GM19468 (cell line): ENCODE results near the gene NBPF4.
"Not testable (repeated sequence)": the region's sequence is repeated elsewhere in the genome, so short reads cannot be mapped to it uniquely, and the experiment has no call there.

Experiments used
- ATAC-seq: cut with Tn5 transposase; IDR thresholded peaks from one replicate; pipeline ENCODE4 v1.9.1; 2021; ENCODE audit warnings: mild to moderate bottlenecking, moderate library complexity, moderate number of reproducible peaks; ENCODE audit not compliant: unreplicated experiment; ENCODE audit errors: extremely low read depth

Gene NBPF4

DNA sequence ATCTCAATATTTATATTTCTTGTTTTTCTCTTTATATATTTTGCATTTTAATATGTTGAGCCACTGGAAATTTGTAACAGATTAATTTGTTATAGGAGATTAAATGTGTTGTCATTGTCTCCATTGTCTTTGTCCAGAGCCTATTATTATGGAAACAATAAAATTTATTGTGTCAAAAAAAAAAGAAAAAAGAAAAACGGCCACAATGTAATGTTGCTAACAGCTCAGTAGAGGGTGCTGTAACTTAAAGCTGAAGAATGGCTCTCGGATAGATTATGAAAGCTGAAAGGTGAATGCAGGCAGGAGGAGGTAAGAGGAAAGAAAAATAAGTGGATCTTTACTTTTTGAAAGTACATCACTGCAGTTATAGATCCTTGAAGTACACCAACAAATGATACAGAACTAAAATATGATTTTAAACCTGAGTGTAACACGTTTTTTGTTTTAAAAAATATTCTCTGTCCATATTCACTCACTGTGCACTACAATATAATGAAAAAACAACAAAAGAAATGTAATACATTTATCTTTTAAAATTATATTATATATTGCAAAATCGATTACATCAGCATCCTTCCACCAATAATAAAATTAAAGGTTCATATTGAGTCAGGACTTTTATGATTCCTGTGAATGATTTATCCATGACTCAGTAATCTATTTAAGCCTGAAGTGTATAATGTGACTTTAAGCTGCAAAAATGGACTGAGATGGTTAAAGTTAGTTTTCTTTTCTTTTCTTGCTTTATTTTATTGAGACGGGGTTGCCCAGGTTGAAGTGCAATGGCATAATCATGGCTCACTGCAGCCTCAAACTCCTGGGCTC lies 29.0 kb downstream of the NBPF4 start:
- ATAC-seq = not testable (repeated sequence)

GRCh38 chr1:108211014-108211413 lies 32.9 kb downstream of the NBPF4 start:
- ATAC-seq = no peak

GRCh38 chr1:108209456-108210108 lies 34.3 kb downstream of the NBPF4 start:
- ATAC-seq = no peak

- ATAC-seq = no peak
Observed at GRCh38 chr1:108208724-108209446, 35.0 kb downstream of the NBPF4 start.

- ATAC-seq = not testable (repeated sequence)
Observed at GRCh38 chr1:108203582-108203981, 40.3 kb downstream of the NBPF4 start.

GRCh38 chr1:108201687-108202086 lies 42.2 kb downstream of the NBPF4 start:
- no peak for ATAC-seq

GRCh38 chr1:108200687-108201051 lies 43.2 kb downstream of the NBPF4 start:
- no peak for ATAC-seq

DNA sequence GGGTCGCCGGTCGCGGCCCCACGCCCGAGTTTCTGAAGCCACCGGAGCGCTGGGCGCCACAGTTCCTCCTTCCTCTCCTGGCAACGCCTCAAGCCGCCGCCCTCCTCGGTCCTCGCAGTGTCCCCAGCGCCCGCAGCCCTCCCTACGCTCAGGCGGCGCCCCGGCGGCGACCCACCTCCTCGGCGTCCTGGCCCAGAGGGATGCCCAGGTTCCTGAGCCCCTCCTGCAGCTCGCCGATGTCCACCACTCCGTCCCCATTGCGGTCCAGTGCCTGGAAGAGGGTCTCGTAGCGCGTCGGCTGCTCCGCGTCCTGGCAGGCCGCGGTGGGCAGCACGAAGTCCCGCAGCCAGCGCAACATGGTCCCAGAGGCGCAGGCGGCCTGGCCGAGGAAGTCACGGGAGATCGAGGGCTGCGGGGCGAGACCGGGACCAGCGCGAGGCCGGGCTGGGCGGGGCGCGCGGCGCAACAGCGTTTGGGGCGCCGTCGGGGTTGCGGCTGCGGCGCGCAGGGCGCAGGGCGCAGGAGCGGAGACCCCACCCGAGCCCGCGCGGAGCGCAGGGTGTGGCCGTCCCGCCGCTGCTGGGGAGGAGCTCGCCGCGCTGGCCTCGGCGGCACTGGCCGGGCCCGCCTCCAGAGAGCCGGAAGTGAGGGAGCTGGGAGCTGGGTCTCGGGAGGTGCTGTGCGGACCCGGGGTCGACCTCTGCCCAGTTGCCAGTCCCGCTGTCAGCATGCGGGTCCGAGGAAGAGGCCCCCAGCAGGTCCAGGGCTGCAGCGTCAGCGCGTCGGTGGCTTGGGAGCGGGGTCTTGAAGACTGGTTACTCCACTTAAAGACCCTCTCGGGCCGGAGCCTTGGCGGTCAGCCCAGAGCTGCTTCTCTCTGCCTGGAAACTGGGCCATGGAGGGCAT lies 43.8 kb downstream of the NBPF4 start, which contains the start of gene SLC25A24:
TSS of gene SLC25A24 (minus strand) at position 563 of the 906 bp plus-strand sequence. CDS start at position 358, 205 bp downstream.
- ATAC-seq = peak; percentile 77

DNA sequence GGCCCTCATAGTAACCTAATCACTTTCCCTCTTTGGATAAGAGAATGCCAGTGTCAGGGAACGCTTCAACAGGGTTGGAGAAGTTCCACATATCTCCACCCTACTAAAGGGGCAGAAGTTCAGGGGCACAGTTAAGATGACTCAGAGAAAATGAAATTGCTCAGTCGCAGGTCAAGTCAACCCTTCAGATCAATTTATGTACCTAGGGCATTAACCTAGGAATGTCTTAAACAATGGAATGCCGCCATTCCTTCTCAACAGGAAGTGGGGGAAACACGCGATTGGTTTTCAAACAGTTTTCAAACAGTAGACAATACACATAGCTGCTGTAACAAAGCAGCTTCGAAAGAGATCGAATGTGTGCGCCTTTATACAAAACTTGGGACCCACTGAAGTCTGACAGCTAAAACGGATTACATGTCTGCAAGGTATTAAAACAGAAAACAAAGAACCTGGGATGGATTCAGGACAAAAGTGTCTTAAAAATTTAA lies 44.6 kb downstream of the NBPF4 start:
- ATAC-seq = no peak

DNA sequence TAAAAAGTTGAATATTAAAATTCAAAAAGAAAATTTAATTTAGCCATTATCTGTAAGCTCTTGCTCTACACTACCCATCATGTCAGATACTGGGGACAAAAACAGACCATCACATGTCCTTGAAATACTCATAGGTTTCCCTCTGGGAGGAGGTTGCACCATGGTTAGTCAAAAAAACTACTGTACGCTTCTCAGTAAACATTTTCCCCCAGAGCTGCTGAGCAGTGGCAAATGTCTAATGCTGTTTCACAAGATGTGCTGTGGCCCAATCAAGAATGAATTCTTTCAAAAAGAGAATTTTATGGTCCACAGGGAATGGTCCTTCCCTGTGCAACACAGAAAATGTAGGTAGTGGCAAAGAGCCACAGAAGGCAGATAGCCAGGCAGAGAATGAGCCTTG lies 49.8 kb downstream of the NBPF4 start:
- ATAC-seq = no peak

- ATAC-seq = no peak
Observed at GRCh38 chr1:108193333-108193732, 50.5 kb downstream of the NBPF4 start.

DNA sequence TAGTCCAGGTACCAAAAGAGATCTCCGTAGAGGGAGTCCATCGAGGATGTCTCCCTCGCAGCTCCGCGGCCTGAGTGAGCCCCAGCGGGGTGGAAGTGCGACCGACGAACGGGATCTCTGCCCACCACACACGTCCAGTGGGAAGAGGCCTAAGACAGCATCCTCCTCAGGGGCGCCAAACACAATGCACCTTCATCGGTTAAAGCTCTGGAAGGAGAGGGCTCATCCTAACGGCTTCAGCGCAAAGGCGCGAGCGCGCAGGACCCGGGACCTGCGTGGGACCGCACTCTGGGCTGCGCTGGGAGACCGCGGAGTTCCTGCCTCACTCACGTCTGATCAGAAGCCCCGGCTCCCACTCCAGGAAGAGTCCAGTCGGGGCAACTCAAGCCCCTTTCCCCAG lies 51.3 kb downstream of the NBPF4 start:
- ATAC-seq = no peak

- ATAC-seq = no peak
Observed at GRCh38 chr1:108190686-108191416, 53.0 kb downstream of the NBPF4 start.

DNA sequence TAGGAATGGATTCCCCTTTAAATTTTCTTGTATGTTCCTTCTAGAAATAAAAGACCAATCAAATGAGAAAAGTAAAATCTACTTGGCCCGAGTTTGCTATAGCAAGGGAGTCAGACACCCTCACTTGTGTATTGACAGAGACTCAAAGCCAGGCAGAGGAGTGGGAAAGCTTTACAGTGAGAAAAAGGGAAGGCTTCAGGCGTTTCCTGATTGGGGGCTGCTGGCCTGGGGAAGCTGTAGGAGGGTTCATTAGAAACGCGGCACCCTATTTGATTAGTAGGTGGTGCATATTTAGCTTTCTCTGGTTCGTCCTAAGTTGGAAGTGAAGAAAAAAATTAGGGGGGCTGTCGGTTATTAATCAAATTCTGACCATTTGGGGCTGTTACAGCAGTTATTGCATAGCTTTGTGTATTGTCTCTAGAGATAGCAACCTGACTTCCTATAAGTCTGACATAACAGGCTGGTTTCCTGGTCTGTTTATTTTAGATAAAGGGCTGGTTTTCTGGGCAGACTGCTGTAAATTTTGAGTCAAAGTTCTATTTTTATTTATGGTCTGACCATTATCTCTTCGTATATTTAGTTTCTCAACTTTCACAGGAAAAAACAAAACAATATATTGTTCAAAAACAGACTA lies 53.8 kb downstream of the NBPF4 start:
- no peak for ATAC-seq

DNA sequence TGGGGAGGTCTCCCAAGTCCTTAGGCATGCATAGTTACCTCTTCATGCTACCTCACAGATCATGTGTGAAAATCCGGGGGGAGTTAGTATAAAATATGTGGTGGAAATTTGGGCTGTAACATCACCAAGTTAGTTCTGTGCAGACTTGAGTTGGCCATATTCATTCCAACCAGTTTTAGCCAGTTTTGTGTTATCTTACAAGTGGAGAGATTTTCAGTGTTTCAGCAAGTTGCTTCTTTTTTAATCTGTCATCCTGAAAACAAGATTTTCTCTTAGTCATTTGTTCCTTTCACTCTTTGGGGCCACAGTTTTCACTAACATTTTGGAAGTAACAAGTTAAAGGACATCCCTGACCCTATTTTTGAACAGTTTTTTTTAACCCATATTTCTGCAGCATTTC lies 55.1 kb downstream of the NBPF4 start:
- no peak for ATAC-seq

DNA sequence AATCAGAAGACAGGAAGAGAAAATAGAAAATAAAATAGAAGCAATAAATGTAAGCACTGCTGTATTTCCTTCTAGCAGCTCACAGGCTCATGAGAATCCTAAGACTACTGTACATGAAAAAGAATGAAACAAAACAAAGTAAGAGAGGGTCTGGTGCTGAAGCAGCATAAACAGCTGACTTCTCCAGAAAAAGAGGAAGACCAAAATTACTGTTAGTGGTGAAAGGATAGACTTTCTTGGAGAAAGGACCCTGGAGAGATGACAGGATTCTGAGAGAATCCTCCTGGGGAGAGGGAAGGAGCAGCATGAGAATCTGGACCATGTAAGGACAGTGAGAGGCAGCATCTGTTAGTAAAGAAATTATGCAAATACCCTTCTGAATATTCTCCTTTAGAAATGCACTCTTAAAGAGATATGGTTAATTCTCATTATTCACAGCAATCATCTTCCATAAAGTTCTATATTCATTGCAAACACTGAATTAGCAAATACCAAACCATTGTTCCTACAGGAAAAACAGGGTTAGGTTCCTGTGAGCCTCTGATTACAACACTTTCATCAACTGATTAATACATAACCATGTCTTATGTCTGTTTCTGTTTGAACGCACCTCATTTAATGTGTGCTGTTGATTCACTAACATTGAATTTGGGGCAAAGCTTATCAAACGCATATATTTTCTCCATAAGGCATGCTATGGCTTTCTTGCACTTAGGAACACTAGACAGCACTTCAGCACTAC lies 60.7 kb downstream of the NBPF4 start:
- no peak for ATAC-seq

DNA sequence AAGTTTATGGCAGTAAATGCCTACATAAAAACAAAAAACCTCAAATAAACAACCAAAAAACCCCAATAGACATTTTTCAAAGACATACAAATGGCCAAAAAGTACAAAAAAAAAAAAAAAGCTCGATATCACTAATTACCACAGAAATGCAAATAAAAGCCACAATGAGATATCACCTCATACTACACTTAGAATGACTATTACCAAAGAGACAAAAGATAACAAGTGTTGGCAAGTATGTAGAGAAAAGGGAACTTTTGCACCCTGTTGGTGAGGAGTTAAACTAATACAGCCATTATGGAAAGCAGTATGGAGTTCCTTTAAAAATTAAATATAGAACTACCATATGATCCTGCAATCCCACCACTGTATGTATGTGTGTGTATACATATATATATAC lies 64.9 kb downstream of the NBPF4 start:
- no peak for ATAC-seq
